HUDEP-2 (cell line): ENCODE results near the gene MEF2D.
A peak's percentile ranks its signal among the peaks of the same experiment; 100 is the strongest.

ENCODE experiments used
- DNase-seq, 76 experiments: peaks; one replicate each; lab custom pipeline; 2025; ENCODE audit not compliant: unreplicated experiment in 76 of 76; lab: John Stamatoyannopoulos, UW

The MEF2D gene

DNA sequence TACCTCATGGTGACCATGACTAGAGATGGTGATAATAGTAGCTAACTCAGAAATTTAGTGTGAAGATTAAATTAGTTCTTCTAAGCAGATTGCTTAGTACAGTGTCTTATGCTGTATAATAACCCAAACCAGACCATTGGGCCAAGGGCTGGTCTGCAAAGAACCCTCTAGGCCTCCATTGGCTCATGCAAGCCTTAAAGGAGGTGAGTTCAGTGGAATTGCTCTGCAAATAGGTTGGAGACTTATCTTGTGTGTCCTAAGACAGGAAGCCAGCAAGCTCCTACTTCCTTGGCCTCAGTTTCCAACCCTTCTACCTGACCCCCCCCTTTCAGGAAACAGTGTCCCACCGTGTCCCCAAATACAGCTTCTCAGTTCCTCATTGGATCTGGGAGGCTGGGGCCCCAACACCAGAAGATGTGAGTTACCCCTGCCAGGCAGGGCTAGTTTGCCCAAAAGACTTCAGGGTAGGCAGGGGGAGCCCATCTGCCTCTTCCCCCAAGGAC is 1.9 kb upstream of the MEF2D start:
- no peak for DNase-seq

DNA sequence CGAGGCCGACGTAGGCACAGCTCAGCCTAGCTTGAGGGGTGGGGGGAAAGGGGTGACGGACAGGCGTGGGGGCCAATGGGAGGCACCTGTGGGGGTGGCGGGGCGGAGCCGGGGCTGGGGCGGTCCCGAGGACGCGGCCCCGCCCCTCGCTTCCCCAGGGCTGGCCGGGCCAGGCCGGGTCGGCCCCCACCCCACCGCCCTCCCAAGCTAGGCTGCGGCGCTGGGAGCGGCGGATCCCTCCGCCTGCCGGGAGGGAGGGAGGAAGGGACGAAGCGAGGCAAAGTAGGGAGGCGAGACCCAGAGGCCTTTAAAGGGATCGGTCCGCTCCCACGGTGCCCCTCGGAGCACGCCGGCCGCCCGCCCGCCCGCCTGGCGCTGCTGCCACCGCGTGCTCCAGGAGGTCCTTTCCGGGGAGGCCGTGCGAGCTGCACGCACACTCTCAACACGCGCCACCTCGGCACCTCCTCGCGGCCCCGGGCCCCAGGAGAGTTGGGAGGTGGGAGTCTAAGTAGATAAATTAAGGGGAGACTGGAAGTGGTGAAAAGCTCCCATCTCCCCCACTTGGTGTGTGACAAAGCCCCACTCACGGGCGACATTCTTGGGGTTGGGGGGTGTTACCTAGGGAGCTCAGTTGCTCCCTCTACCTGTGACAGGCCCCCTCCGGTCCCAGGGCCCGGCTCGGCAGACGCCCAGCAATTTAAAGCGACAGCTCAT is 375 bp upstream of the MEF2D start:
- peak in 75 of 76 experiments; percentile 25 to 94 (median 87) for DNase-seq

DNA sequence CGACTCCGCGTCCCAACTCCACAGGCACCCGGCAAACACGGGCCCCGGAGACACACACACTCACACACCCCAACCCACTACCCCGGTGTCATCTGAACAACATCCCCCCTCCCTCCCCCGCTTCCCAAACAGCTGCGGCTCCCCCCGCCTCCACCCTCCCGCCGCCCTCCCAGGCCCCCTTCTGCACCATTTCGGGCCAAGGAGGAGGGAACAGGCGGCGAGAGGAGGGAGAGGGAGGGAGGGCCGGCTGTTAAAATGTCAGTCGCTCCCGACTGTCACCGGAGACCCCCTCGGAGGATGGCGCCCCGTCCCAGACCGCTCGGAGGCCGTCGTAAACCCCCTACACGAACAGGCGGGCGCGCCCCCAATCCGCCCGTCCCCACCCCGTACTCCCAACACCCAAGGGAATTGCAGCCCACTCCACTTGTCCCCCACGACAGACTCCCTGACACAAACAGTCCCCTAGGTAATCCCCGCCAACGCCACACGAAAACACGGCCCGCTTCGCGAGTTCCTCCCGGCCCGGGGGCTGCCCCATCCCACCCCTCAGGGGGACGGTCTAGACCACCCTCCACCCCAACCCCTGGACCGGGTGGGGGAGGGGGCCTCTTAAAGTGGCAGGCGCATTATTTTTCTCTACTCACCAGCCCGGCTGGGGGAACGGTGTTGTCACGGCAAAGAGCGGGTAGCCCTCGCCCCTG is 583 bp downstream of the MEF2D start:
- DNase-seq = peak in 1 of 76 experiments; percentile 10

GRCh38 chr1:156499194-156499841 is 1.3 kb downstream of the MEF2D start:
- no peak for DNase-seq

DNA sequence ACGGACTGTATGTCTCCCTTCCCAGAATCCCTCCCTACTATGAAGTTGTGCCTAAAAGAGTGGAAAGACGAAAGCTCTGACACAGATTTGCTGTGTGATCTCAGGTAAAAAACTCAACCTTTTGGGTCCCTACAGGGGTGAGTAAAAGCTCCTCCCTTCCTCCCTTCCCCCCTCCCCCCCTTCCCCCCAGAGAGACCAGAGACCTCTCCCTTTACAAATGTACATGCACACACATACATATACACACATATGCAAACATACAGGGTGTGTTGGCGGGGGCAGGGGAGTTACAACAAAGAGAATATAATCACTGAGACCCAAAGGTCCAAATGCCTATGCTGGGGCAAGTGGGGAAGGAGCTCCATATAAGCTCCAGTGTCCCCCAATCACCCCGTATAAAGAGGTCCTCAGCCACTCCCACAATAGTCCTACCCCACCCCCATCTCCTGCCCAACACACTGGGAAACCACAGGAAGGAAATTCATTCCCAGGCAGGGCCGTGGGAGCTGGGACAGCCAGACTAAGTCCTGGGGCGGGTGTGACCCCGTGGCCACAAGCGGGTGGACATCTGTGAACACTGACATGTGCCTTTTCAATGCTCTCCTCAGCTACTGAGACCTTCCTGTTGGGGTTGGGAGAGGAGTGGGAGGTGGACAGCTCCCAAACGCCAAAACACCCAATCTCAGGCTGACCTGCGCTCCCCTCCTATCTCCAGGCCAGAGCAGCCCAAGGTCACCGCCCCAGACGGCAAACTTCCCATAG is 2.0 kb downstream of the MEF2D start:
- no peak for DNase-seq

GRCh38 chr1:156497743-156498431 is 2.7 kb downstream of the MEF2D start:
- no peak for DNase-seq

- no peak for DNase-seq
These were observed 3.4 kb downstream of the MEF2D start for GRCh38 chr1:156497078-156497742.

DNA sequence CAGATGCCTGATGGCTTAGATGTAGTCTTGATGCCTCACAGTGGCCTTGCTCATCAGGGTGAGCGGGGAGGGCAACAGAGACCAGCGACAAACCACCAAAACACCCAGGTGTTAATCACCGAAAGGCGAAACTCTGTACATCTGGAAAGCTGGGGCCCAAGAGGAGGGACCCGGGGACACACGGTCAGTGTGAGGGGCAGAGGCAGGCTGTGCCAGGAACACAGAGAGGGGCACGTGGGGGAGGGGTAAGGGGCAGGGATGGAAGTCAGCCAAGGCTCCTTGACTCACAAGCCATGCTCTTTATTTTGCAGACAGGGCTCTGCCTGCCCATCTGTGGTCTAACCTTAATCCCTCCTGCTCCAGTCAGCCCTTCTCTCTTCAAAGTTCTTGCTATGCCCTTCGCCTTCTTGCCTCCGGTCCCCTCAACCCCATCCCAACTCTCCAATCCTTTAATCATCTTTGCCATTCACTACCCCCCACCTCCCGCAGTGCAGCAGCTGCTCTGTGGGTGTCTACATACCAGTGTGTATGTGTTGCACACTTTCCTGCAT is 4.3 kb downstream of the MEF2D start:
- DNase-seq = peak in 2 of 76 experiments; percentile 14 to 22

- DNase-seq = peak in 1 of 76 experiments; percentile 6
These were observed 5.0 kb downstream of the MEF2D start for GRCh38 chr1:156495401-156496140.

GRCh38 chr1:156494309-156494895 is 6.2 kb downstream of the MEF2D start:
- no peak for DNase-seq

GRCh38 chr1:156493742-156494141 is 6.8 kb downstream of the MEF2D start:
- DNase-seq = no peak

GRCh38 chr1:156493154-156493631 is 7.4 kb downstream of the MEF2D start:
- DNase-seq = no peak

DNA sequence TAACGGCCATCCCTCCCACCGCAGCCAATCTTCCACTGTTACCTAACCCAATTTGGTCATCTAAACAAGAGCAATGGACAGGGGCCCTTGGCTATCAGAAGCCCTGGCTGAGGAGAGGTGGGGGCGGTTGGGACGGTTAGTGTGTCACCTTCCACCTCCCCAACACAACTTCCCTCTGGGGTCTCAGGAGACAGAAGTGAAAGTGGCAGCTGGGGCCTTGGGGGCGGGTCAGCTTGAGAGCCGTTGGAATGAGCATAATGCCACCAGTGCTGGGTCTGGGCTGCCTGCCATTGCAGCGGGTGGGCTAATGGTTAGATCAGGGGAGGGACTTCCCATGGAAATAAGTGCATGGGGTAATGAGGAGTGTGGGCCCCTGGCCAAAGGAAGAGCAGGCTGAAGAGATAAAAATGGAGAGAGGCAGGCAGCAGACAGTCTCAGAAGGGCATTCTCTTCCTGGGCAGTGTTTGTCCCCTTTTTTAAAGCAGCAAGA is 7.9 kb downstream of the MEF2D start:
- peak in 54 of 76 experiments; percentile 14 to 82 (median 44) for DNase-seq

DNA sequence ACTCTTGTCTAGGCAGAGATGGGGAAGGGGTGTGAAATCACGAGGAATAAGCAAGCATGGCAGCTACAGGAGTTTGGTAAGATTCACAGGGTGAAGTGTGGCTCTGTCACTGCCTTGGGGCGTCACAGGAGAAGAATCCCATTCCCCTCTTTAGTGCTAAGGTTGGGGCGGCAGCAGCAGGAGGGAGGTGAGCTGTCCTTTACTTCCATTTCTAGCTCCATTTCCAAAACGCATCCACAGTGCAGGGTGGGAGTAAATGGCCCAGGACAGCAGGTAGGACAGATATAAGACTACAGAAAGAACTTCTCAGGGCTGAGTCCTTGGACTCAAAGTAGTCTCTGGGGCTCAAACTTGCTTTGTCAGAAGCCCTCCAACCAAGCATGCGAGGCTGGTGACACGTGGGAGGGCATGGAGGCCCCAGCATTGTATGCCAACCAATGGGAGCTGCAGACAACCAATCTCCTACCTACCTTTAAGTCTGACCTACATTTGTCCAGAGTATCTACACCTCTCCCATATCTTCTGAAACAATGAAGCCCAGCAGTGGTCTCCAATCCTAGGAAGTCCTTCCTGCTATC is 8.5 kb downstream of the MEF2D start:
- peak in 1 of 76 experiments; percentile 24 for DNase-seq

- DNase-seq = no peak
These were observed 9.2 kb downstream of the MEF2D start for GRCh38 chr1:156491151-156491949.

DNA sequence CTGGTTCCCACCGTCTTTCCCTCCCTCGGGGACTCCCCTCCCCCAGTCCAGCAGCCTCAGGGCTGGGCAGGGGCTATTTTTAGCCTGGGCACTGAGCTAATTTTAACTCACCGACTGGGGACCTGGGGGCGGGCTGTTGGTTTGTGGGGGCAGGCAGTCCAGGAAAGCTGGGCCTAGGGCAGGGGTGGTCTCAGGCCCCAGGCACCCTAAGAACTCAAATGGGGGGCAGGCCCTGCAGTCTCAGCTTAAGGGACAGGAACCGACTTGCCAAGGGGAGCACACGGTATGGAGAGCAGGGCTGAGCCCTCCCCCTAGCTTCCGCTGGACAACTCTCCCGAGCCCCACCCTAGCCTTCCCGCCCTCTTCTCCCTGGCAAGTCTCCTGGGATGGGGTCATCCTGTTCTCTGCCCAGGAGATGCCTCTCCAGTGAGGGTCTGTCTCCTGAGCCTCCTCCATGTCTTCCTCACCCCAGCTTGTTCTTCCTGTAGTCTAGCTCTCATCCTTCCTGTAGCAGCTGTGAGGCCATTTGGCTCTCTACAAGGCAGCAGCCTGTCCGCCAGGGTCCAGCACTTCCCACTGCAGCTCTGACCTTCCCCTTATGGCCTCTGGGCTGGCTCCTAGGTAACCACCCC is 10.1 kb downstream of the MEF2D start:
- DNase-seq = no peak
